NCI-H2107 treated with DMSO at 0.1 percent for 48 hours (cell line): ENCODE data around the gene SLC16A6.
A peak's percentile ranks its signal among the peaks of the same experiment; 100 is the strongest.
"Not testable (repeated sequence)": the region's sequence is repeated elsewhere in the genome, so short reads cannot be mapped to it uniquely, and the experiment has no call there.

Source experiments
- DNase-seq: peaks from one replicate; lab custom pipeline; 2025; ENCODE audit not compliant: unreplicated experiment; lab: John Stamatoyannopoulos, UW

SLC16A6 gene

GRCh38 chr17:68291836-68292688 lies 1.1 kb upstream of the SLC16A6 start:
- peak; percentile 10 for DNase-seq

GRCh38 chr17:68290268-68290954 lies 516 bp downstream of the SLC16A6 start:
- no peak for DNase-seq

- no peak for DNase-seq
Measured at GRCh38 chr17:68289936-68290267, 1.0 kb downstream of the SLC16A6 start.

GRCh38 chr17:68289473-68289872 lies 1.5 kb downstream of the SLC16A6 start:
- DNase-seq: no peak

GRCh38 chr17:68288804-68289203 lies 2.1 kb downstream of the SLC16A6 start:
- DNase-seq: no peak

- no peak for DNase-seq
Measured at GRCh38 chr17:68288375-68288774, 2.6 kb downstream of the SLC16A6 start.

- DNase-seq: not testable (repeated sequence)
Measured at GRCh38 chr17:68281965-68282364, 9.0 kb downstream of the SLC16A6 start.

- DNase-seq: no peak
Measured at GRCh38 chr17:68277807-68278206, 13.1 kb downstream of the SLC16A6 start.

GRCh38 chr17:68276339-68276738 lies 14.6 kb downstream of the SLC16A6 start:
- DNase-seq: not testable (repeated sequence)

- DNase-seq: no peak
Measured at GRCh38 chr17:68273722-68274121, 17.2 kb downstream of the SLC16A6 start.

- DNase-seq: not testable (repeated sequence)
Measured at GRCh38 chr17:68265833-68266232, 25.1 kb downstream of the SLC16A6 start.

- peak; percentile 33 for DNase-seq
Measured at GRCh38 chr17:68263101-68263681, 27.7 kb downstream of the SLC16A6 start.

- not testable (repeated sequence) for DNase-seq
Measured at GRCh38 chr17:68262467-68262866, 28.5 kb downstream of the SLC16A6 start.

- DNase-seq: no peak
Measured at GRCh38 chr17:68260051-68260762, 30.7 kb downstream of the SLC16A6 start.

GRCh38 chr17:68259648-68259951 lies 31.3 kb downstream of the SLC16A6 start:
- DNase-seq: not testable (repeated sequence)

GRCh38 chr17:68258890-68259647 lies 31.9 kb downstream of the SLC16A6 start:
- not testable (repeated sequence) for DNase-seq

- DNase-seq: no peak
Measured at GRCh38 chr17:68257934-68258333, 33.0 kb downstream of the SLC16A6 start.

- DNase-seq: not testable (repeated sequence)
Measured at GRCh38 chr17:68256701-68257100, 34.2 kb downstream of the SLC16A6 start.

GRCh38 chr17:68255731-68256538 lies 35.0 kb downstream of the SLC16A6 start:
- DNase-seq: no peak

- no peak for DNase-seq
Measured at GRCh38 chr17:68255151-68255550, 35.8 kb downstream of the SLC16A6 start.
